IMR-90 (cell line): ENCODE measurements around the gene MAGI2. TPM values are rescaled to one million over a fixed set of nuclear protein-coding genes. Genes with fewer than 3 reads are reported as not detected.

Source experiments
- ATAC-seq: fragments of 200-7000 bp; cut with Tn5 transposase; 2 replicates; pipeline ENCODE4 v1.9.1; 2020; ENCODE audit warnings: low read depth, mild to moderate bottlenecking, moderate library complexity
- BruUV-seq: library from RNA; stranded (reverse); fragments of 400-500 nt; replicated peaks from 2 replicates; lab custom pipeline; 2021; lab: Mats Ljungman, UMichigan
- CTCF ChIA-PET: fragments of 300-600 bp; formaldehyde crosslinking; extraction: SDS; loops from one replicate; lab custom pipeline; 2021; ENCODE audit warnings: antibody characterized with exemption; lab: Yijun Ruan, JAX
- POLR2A ChIA-PET: fragments of 300-600 bp; sonication (Branson Sonifier 250); formaldehyde crosslinking; loops from one replicate; lab custom pipeline; 2022; ENCODE audit warnings: antibody characterized with exemption; ENCODE audit not compliant: unreplicated experiment; lab: Charles Lee
- DNase-seq: peaks from one replicate; pipeline ENCODE4 v3.0.0; 2013
- H2AFZ ChIP-seq: replicated peaks from 2 replicates; pipeline ENCODE3; 2013; ENCODE audit warnings: low read length, mild to moderate bottlenecking; ENCODE audit not compliant: poor library complexity
- H2AK5ac ChIP-seq: 2 replicates; pipeline ENCODE4 v1.6.1; 2013; ENCODE audit warnings: low read depth, low read length, inconsistent platforms
- H2AK9ac ChIP-seq: replicated peaks from 2 replicates; pipeline ENCODE3; 2013; ENCODE audit warnings: mild to moderate bottlenecking, low read depth, low read length, moderate library complexity; ENCODE audit not compliant: poor library complexity
- H2BK120ac ChIP-seq: 2 replicates; pipeline ENCODE4 v1.6.1; 2013; ENCODE audit warnings: low read depth, low read length, inconsistent platforms
- H2BK15ac ChIP-seq: 3 replicates; pipeline ENCODE4 v1.6.1; 2013; ENCODE audit warnings: low read depth, low read length, inconsistent platforms
- H2BK20ac ChIP-seq: 2 replicates; pipeline ENCODE4 v1.6.1; 2013; ENCODE audit warnings: low read depth, mild to moderate bottlenecking, inconsistent platforms, low read length, moderate library complexity
- H2BK5ac ChIP-seq: 2 replicates; pipeline ENCODE4 v1.6.1; 2013; ENCODE audit warnings: mild to moderate bottlenecking, low read depth, low read length, inconsistent platforms; ENCODE audit not compliant: poor library complexity, severe bottlenecking
- H3K14ac ChIP-seq: replicated peaks from 2 replicates; pipeline ENCODE4 v1.6.1; 2013; ENCODE audit warnings: low read depth, low read length, inconsistent platforms
- H3K18ac ChIP-seq: 2 replicates; pipeline ENCODE4 v1.6.1; 2013; ENCODE audit warnings: low read depth, low read length, control low read depth
- H3K23ac ChIP-seq: 2 replicates; pipeline ENCODE4 v1.6.1; 2013; ENCODE audit warnings: low read depth, low read length, inconsistent platforms
- H3K27ac ChIP-seq: 2 replicates; pipeline ENCODE4 v1.5.1; 2013; ENCODE audit warnings: mild to moderate bottlenecking, control low read depth, low read length; ENCODE audit not compliant: insufficient read depth
- H3K27me3 ChIP-seq: 2 replicates; pipeline ENCODE4 v1.6.1; 2013; ENCODE audit warnings: low read length; ENCODE audit not compliant: control insufficient read depth, insufficient read depth
- H3K36me3 ChIP-seq: 2 replicates; pipeline ENCODE4 v1.6.1; 2013; ENCODE audit warnings: low read length, mixed read lengths; ENCODE audit not compliant: control insufficient read depth, insufficient read depth
- H3K4ac ChIP-seq: 2 replicates; pipeline ENCODE4 v1.6.1; 2013; ENCODE audit warnings: low read depth, low read length, inconsistent platforms
- H3K4me1 ChIP-seq: 2 replicates; pipeline ENCODE4 v1.6.1; 2013; ENCODE audit warnings: low read length, mixed read lengths; ENCODE audit not compliant: control insufficient read depth, insufficient read depth
- H3K4me2 ChIP-seq: 2 replicates; pipeline ENCODE4 v1.6.1; 2013; ENCODE audit warnings: low read depth, mild to moderate bottlenecking, control low read depth, low read length, moderate library complexity
- H3K4me3 ChIP-seq: 2 replicates; pipeline ENCODE4 v1.5.1; 2013; ENCODE audit warnings: low read depth, mild to moderate bottlenecking, control low read depth, low read length, moderate library complexity; ENCODE audit not compliant: insufficient read depth
- H3K56ac ChIP-seq: 2 replicates; pipeline ENCODE4 v1.6.1; 2013; ENCODE audit warnings: low read length, inconsistent platforms; ENCODE audit not compliant: insufficient read depth; ENCODE audit errors: extremely low read depth
- H3K79me1 ChIP-seq, 2 experiments: 2 replicates each; pipeline ENCODE4 v1.6.1; 2013; ENCODE audit warnings: low read length in 2 of 2, inconsistent platforms in 1 of 2, low read depth in 1 of 2
- H3K9ac ChIP-seq: 2 replicates; pipeline ENCODE4 v1.6.1; 2013; ENCODE audit warnings: low read depth, low read length, control low read depth
- H3K9me1 ChIP-seq: 2 replicates; pipeline ENCODE4 v1.6.1; 2013; ENCODE audit warnings: low read length, inconsistent platforms; ENCODE audit not compliant: insufficient read depth
- H3K9me3 ChIP-seq: 2 replicates; pipeline ENCODE4 v1.6.1; 2013; ENCODE audit warnings: low read length; ENCODE audit not compliant: control insufficient read depth, insufficient read depth
- H4K20me1 ChIP-seq: 2 replicates; pipeline ENCODE4 v1.6.1; 2013; ENCODE audit warnings: low read length, inconsistent platforms; ENCODE audit not compliant: insufficient read depth
- H4K5ac ChIP-seq: 2 replicates; pipeline ENCODE4 v1.6.1; 2013; ENCODE audit warnings: mild to moderate bottlenecking, low read depth, low read length, control low read depth
- H4K8ac ChIP-seq, 2 experiments: 2 replicates each; pipeline ENCODE4 v1.6.1; 2013; ENCODE audit warnings: low read depth in 2 of 2, low read length in 2 of 2, control low read depth in 1 of 2, inconsistent platforms in 1 of 2
- H4K91ac ChIP-seq: 2 replicates; pipeline ENCODE4 v1.6.1; 2013; ENCODE audit warnings: low read depth, low read length, inconsistent platforms; ENCODE audit not compliant: insufficient read depth
- BHLHE40 ChIP-seq: fragments of 150-350 bp; IDR thresholded peaks from 2 replicates; pipeline ENCODE4 v1.6.1; 2016; ENCODE audit warnings: mild to moderate bottlenecking, low read depth, low read length
- CEBPB ChIP-seq: IDR thresholded peaks from 2 replicates; pipeline ENCODE4 v1.6.1; 2012; ENCODE audit warnings: low read depth, low read length, improper control_type of control experiment
- CHD1 ChIP-seq: IDR thresholded peaks from 2 replicates; pipeline ENCODE4 v1.6.1; 2012; ENCODE audit warnings: low read depth, low read length, improper control_type of control experiment
- FOS ChIP-seq: fragments of 150-350 bp; IDR thresholded peaks from 2 replicates; pipeline ENCODE4 v1.6.1; 2016; ENCODE audit warnings: low read depth, low read length
- MAFK ChIP-seq: IDR thresholded peaks from 2 replicates; pipeline ENCODE4 v1.6.1; 2012; ENCODE audit warnings: low read depth, low read length, improper control_type of control experiment
- MAZ ChIP-seq: IDR thresholded peaks from 2 replicates; pipeline ENCODE4 v1.6.1; 2012; ENCODE audit warnings: low read depth, mild to moderate bottlenecking, low read length, improper control_type of control experiment, moderate library complexity, borderline replicate concordance
- MXI1 ChIP-seq: IDR thresholded peaks from 2 replicates; pipeline ENCODE4 v1.6.1; 2012; ENCODE audit warnings: low read depth, mild to moderate bottlenecking, low read length, moderate library complexity, borderline replicate concordance
- NFE2L2 ChIP-seq: fragments of 150-350 bp; IDR thresholded peaks from 2 replicates; pipeline ENCODE4 v1.6.1; 2016; ENCODE audit warnings: low read depth, mild to moderate bottlenecking, low read length
- POLR2A ChIP-seq: IDR thresholded peaks from 2 replicates; pipeline ENCODE4 v1.6.1; 2012; ENCODE audit warnings: mild to moderate bottlenecking, low read depth, low read length
- RAD21 ChIP-seq: IDR thresholded peaks from 2 replicates; pipeline ENCODE4 v1.6.1; 2012; ENCODE audit warnings: low read length, improper control_type of control experiment
- RCOR1 ChIP-seq: IDR thresholded peaks from 2 replicates; pipeline ENCODE4 v1.6.1; 2012; ENCODE audit warnings: mild to moderate bottlenecking, low read length, improper control_type of control experiment; ENCODE audit not compliant: insufficient replicate concordance
- RFX5 ChIP-seq: IDR thresholded peaks from 2 replicates; pipeline ENCODE4 v1.8.0; 2012; ENCODE audit warnings: low read depth, mild to moderate bottlenecking, low read length, moderate library complexity
- SMC3 ChIP-seq: fragments of 150-350 bp; IDR thresholded peaks from 2 replicates; pipeline ENCODE4 v1.6.1; 2016; ENCODE audit warnings: low read depth, mild to moderate bottlenecking, antibody characterized with exemption, low read length, moderate library complexity
- WGBS, 2 experiments: methylation state at CpG; one replicate each; pipeline versions ENCODE4 v1.1.5 to v1.1.7; 2013; ENCODE audit warnings: missing lambda C conversion rate in 2 of 2; ENCODE audit not compliant: insufficient read length in 1 of 2; ENCODE audit errors: extremely low coverage in 2 of 2; 5-methylcytosine and 5-hydroxymethylcytosine counted together
- dilution Hi-C: fragments of 300-500 bp; cut with HindIII; formaldehyde crosslinking; loops from one replicate; pipeline ENCODE4 v1.14.3; 2018; ENCODE audit warnings: low sequenced_read_pairs; ENCODE audit not compliant: unreplicated experiment
- in situ Hi-C: fragments of 300-500 bp; cut with MboI; formaldehyde crosslinking; loops from 3 replicates; pipeline ENCODE4 v1.14.3; 2019; ENCODE audit warnings: low sequenced_read_pairs, inconsistent platforms, mixed read lengths
- intact Hi-C: fragments of 100-400 bp; cut with micrococcal nuclease; formaldehyde crosslinking; loops from 2 replicates; pipeline ENCODE4 v1.10.0; 2022
- polyA plus RNA-seq, 3 experiments: library from polyadenylated mRNA; depleted of rRNA; stranded (reverse); fragments of >200 nt; gene quantifications; 2 replicates each; pipeline ENCODE4 v1.2.3, GENCODE V29; 2012; ENCODE audit warnings: low replicate concordance in 1 of 3
- total RNA-seq: library from RNA; depleted of rRNA; stranded (reverse); fragments of >200 nt; gene quantifications from 2 replicates; pipeline ENCODE4 v1.2.3, GENCODE V29; 2012
- TF ChIP-seq, protein P1 (sequence below): conservative IDR thresholded peaks from 2 replicates; pipeline ENCODE4 v1.5.1; 2012; ENCODE audit warnings: mild to moderate bottlenecking, low read depth, low read length, improper control_type of control experiment
- TF ChIP-seq, protein P2 (sequence below): fragments of 150-350 bp; IDR thresholded peaks from 2 replicates; pipeline ENCODE4 v1.6.1; 2017; ENCODE audit warnings: mild to moderate bottlenecking, antibody characterized with exemption, low read length, low read depth
- TF ChIP-seq, protein P3 (sequence below): fragments of 150-350 bp; IDR thresholded peaks from 2 replicates; pipeline ENCODE4 v1.6.1; 2016; ENCODE audit warnings: low read depth, mild to moderate bottlenecking, low read length, moderate library complexity, borderline replicate concordance

MAGI2 gene
- total and polyA plus RNA-seq, 2 of the 4 experiments (the other 2 are of a cell fraction): 2.5 to 17.9 TPM

DNA sequence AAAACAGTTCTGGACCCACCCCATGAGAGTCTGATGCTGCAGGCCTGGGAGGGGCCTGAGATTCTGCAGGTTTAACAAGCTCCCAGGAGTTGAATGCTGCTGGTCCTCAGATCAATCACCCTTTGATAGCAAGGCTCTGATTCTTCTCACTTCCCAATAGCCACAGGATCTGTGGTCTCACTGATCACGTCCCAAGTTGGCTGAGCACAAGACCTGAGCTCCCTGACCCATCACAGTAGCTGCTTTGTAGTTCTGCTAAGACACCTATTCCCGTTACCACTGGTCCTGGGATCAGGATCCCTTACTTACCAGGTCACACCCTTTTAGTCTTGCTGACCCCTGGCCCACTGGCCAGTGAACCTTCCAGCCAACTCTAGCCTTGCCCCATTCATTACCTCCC lies 1282.1 kb downstream of the MAGI2 start:
- no peak overlapping the region for H4K5ac ChIP-seq
- CTCF ChIA-PET: no interaction called here
- BruUV-seq: no TSS peak

More for the DNA sequence above, 1282.1 kb downstream of the MAGI2 start:
- POLR2A ChIA-PET: no interaction called here
- H3K27ac ChIP-seq: no peak overlapping the region
- H3K4me3 ChIP-seq: no peak overlapping the region
- no peaks in the 10 kb centered on the region for H3K79me1 ChIP-seq
- dilution Hi-C loops: no loop called here
- WGBS, 2 experiments: 100% methylated on average over 1 of the region's 2 CpGs; no CpG with 5 or more reads in 1 of the 2 experiments
- in situ Hi-C loops: no loop called here
- no peaks in the 10 kb centered on the region for H3K9me3 ChIP-seq
- H3K4me2 ChIP-seq: no peak overlapping the region
- DNase-seq (no peak), ATAC-seq (no peak)
- H3K27me3 ChIP-seq: no peaks in the 10 kb centered on the region
- no peak overlapping the region for H4K8ac ChIP-seq
- TF ChIP-seq MAZ (no peak), CHD1 (no peak), POLR2A (no peak), RCOR1 (no peak), CEBPB (no peak), RFX5 (no peak), BHLHE40 (no peak), SMC3 (no peak), RAD21 (no peak), MXI1 (no peak), NFE2L2 (no peak), MAFK (no peak), FOS (no peak)
- TF ChIP-seq, protein P1, sequence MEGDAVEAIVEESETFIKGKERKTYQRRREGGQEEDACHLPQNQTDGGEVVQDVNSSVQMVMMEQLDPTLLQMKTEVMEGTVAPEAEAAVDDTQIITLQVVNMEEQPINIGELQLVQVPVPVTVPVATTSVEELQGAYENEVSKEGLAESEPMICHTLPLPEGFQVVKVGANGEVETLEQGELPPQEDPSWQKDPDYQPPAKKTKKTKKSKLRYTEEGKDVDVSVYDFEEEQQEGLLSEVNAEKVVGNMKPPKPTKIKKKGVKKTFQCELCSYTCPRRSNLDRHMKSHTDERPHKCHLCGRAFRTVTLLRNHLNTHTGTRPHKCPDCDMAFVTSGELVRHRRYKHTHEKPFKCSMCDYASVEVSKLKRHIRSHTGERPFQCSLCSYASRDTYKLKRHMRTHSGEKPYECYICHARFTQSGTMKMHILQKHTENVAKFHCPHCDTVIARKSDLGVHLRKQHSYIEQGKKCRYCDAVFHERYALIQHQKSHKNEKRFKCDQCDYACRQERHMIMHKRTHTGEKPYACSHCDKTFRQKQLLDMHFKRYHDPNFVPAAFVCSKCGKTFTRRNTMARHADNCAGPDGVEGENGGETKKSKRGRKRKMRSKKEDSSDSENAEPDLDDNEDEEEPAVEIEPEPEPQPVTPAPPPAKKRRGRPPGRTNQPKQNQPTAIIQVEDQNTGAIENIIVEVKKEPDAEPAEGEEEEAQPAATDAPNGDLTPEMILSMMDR: no peak
- TF ChIP-seq, protein P2, sequence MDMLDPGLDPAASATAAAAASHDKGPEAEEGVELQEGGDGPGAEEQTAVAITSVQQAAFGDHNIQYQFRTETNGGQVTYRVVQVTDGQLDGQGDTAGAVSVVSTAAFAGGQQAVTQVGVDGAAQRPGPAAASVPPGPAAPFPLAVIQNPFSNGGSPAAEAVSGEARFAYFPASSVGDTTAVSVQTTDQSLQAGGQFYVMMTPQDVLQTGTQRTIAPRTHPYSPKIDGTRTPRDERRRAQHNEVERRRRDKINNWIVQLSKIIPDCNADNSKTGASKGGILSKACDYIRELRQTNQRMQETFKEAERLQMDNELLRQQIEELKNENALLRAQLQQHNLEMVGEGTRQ: no peak
- TF ChIP-seq, protein P3, sequence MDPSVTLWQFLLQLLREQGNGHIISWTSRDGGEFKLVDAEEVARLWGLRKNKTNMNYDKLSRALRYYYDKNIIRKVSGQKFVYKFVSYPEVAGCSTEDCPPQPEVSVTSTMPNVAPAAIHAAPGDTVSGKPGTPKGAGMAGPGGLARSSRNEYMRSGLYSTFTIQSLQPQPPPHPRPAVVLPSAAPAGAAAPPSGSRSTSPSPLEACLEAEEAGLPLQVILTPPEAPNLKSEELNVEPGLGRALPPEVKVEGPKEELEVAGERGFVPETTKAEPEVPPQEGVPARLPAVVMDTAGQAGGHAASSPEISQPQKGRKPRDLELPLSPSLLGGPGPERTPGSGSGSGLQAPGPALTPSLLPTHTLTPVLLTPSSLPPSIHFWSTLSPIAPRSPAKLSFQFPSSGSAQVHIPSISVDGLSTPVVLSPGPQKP: no peak
- H2BK120ac ChIP-seq: no peak overlapping the region
- no peak overlapping the region for H2BK15ac ChIP-seq
- no peak overlapping the region for H3K18ac ChIP-seq
- H3K36me3 ChIP-seq: no peaks in the 10 kb centered on the region
- H3K23ac ChIP-seq: no peak overlapping the region
- H4K91ac ChIP-seq: no peak overlapping the region
- H3K9ac ChIP-seq: no peak overlapping the region
- H2BK5ac ChIP-seq: no peak overlapping the region
- no peak overlapping the region for H2AK9ac ChIP-seq
- H3K4me1 ChIP-seq: no peaks in the 10 kb centered on the region
- no peak overlapping the region for H3K4ac ChIP-seq
- H3K9me1 ChIP-seq: peaks cover 3% of the 10 kb centered on the region; the same call in 1 of the 2 replicates
- intact Hi-C loops: no loop called here
- H2AK5ac ChIP-seq: no peak overlapping the region
- H2AFZ ChIP-seq: no peak overlapping the region
- no peak overlapping the region for H3K14ac ChIP-seq
- H3K56ac ChIP-seq: no peak overlapping the region
- no peak overlapping the region for H2BK20ac ChIP-seq
- H4K20me1 ChIP-seq: no peaks in the 10 kb centered on the region
